ENCODE data around the gene DLL1. TPM values are rescaled to one million over a fixed set of nuclear protein-coding genes. Genes with fewer than 3 reads are reported as not detected.

Gene DLL1
- total RNA-seq, 4 donors from 2014 or later: 32.6 to 75.6 (median 46.9) TPM

GRCh38 chr6:170247178-170247701, 43.6 kb downstream of the DLL1 start:
- Histone ChIP-seq H3K27me3 (peaks cover 12% of the 10 kb centered on the region), H3K9me3 (no peaks in the 10 kb centered on the region), H3K36me3 (no peaks in the 10 kb centered on the region), H3K27ac (no peak overlapping the region), H3K4me3 (no peak overlapping the region), H3K4me1 (peaks cover 4% of the 10 kb centered on the region)
- DNase-seq (ENCODE audit: low spot score in 2 of 2): no peak
- WGBS: 39% methylated on average over 20 of the region's 22 CpGs
- no peak for TF ChIP-seq POLR2A (IDR thresholded peaks at IDR 0.05)
- no peak for TF ChIP-seq POLR2AphosphoS5 (IDR thresholded peaks at IDR 0.05)
- no peak for TF ChIP-seq EP300 (IDR thresholded peaks at IDR 0.05)
- TF ChIP-seq, protein P1, sequence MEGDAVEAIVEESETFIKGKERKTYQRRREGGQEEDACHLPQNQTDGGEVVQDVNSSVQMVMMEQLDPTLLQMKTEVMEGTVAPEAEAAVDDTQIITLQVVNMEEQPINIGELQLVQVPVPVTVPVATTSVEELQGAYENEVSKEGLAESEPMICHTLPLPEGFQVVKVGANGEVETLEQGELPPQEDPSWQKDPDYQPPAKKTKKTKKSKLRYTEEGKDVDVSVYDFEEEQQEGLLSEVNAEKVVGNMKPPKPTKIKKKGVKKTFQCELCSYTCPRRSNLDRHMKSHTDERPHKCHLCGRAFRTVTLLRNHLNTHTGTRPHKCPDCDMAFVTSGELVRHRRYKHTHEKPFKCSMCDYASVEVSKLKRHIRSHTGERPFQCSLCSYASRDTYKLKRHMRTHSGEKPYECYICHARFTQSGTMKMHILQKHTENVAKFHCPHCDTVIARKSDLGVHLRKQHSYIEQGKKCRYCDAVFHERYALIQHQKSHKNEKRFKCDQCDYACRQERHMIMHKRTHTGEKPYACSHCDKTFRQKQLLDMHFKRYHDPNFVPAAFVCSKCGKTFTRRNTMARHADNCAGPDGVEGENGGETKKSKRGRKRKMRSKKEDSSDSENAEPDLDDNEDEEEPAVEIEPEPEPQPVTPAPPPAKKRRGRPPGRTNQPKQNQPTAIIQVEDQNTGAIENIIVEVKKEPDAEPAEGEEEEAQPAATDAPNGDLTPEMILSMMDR (IDR thresholded peaks at IDR 0.05): no peak

- peaks cover 12% of the 10 kb centered on the region for H3K27me3 ChIP-seq
- H3K27ac ChIP-seq: no peak overlapping the region
- no peaks in the 10 kb centered on the region for H3K9me3 ChIP-seq
- TF ChIP-seq POLR2AphosphoS5 (IDR thresholded peaks at IDR 0.05) (no peak), EP300 (IDR thresholded peaks at IDR 0.05) (no peak), POLR2A (IDR thresholded peaks at IDR 0.05) (no peak)
- TF ChIP-seq, protein P1 (IDR thresholded peaks at IDR 0.05): no peak
- no peak overlapping the region for H3K4me3 ChIP-seq
- H3K36me3 ChIP-seq: no peaks in the 10 kb centered on the region
- 78% methylated on average over 14 of the region's 23 CpGs for WGBS
- no peak for DNase-seq (ENCODE audit: low spot score in 2 of 2)
- H3K4me1 ChIP-seq: peaks cover 4% of the 10 kb centered on the region
Observed at GRCh38 chr6:170245475-170245992, 45.3 kb downstream of the DLL1 start.

DNA sequence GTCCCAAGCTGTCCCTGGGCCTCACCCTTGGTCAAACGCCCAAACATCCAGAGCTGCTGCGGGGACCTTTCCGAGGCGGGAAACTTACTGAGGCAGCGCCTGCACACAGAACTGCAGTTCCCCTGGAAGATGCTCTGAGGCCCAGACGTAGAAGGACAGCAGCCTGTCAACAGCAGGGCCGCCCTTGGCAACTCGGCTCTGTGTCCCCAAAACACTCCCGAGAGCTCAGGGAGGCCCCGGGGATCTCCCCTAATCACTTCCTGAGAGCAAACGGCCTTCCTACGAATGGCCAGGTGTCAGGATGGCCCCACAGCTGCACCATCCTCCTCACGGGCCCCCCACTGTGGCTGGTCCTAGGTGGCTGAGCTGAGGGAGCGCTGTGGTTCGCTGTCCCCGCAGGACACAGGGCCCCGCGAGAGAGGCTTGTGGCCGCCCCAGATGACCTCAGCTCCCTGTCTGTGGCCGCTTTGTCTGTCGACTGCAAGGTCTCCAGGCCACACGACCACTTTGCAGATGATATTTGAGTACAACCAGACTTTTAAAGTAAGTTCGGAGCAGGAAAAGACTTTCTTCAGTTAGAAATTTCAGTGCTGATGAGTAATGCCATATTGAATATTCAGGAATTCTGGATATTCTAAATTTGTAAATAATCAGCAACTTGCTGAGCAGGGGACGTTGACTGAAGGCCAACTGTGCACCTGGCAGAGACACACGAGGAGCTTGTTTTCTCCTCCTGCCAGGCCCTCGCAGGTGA, 46.0 kb downstream of the DLL1 start:
- H3K4me3 ChIP-seq: no peak overlapping the region
- no peak for DNase-seq (ENCODE audit: low spot score in 2 of 2)
- H3K9me3 ChIP-seq: no peaks in the 10 kb centered on the region
- TF ChIP-seq POLR2AphosphoS5 (IDR thresholded peaks at IDR 0.05): no peak
- no peak for TF ChIP-seq POLR2A (IDR thresholded peaks at IDR 0.05)
- TF ChIP-seq, protein P1 (IDR thresholded peaks at IDR 0.05): no peak
- no peak for TF ChIP-seq EP300 (IDR thresholded peaks at IDR 0.05)
- H3K36me3 ChIP-seq: no peaks in the 10 kb centered on the region
- H3K27ac ChIP-seq: no peak overlapping the region
- peaks cover 4% of the 10 kb centered on the region for H3K4me1 ChIP-seq
- WGBS: 76% methylated on average over 26 of the region's 26 CpGs
- peaks cover 15% of the 10 kb centered on the region for H3K27me3 ChIP-seq

DNA sequence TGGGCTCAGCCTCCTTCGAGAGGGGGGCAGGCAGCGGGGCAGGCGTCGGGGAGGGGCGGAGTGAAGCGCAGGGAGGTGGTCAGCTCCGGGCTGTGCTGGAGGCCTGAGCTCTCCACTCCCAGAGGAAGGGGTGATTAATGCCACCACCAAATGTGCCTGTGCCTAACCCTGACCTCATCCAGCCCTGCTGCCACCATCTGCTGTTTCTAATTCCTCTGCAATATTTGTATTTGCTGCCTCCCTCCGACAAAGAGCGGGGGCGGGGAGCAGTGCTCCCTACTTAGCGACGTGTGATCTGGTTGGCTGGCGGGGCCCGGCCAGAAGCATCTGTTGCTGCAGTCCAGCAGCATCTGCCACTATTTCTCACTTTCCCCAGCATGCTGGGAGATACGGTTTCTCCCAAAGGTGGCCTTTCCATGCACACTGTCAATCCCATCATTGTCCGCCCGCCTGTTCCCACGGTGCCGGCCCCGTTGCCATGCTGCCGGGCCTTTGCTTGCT, 47.0 kb downstream of the DLL1 start:
- Histone ChIP-seq H3K27me3 (peaks cover 21% of the 10 kb centered on the region), H3K4me3 (no peak overlapping the region), H3K4me1 (peaks cover 4% of the 10 kb centered on the region), H3K9me3 (no peaks in the 10 kb centered on the region), H3K27ac (no peak overlapping the region), H3K36me3 (no peaks in the 10 kb centered on the region)
- TF ChIP-seq, protein P1 (IDR thresholded peaks at IDR 0.05): no peak
- TF ChIP-seq POLR2A (IDR thresholded peaks at IDR 0.05): no peak
- no peak for TF ChIP-seq EP300 (IDR thresholded peaks at IDR 0.05)
- TF ChIP-seq POLR2AphosphoS5 (IDR thresholded peaks at IDR 0.05): no peak
- DNase-seq (ENCODE audit: low spot score in 2 of 2): peak in 1 of 2 donors; percentile 54
- 53% methylated on average over 21 of the region's 21 CpGs for WGBS

DNA sequence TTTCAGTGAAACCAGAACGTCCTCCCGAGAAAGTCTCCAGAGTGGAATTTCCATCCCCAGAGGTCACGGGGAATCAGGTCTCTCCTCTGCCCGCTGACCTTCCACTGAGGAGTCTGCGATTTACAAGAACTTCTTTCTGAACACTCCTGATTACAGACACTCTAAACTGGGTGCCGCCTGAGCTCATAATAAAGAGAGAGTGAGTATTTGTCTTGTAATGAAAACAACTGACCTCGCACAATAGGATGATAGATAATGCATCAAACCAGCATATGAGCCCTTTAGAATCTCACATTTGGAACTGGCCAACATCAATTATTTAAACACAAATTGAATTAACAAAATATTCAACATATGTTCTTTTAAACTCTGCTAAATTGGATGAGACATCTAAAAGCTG, 47.5 kb downstream of the DLL1 start:
- peak in 1 of 2 donors; percentile 9 for DNase-seq (ENCODE audit: low spot score in 2 of 2)
- no peak overlapping the region for H3K4me3 ChIP-seq
- H3K27ac ChIP-seq: no peak overlapping the region
- H3K27me3 ChIP-seq: peaks cover 25% of the 10 kb centered on the region
- 83% methylated on average over 7 of the region's 7 CpGs for WGBS
- peaks cover 4% of the 10 kb centered on the region for H3K4me1 ChIP-seq
- H3K9me3 ChIP-seq: no peaks in the 10 kb centered on the region
- TF ChIP-seq POLR2A (IDR thresholded peaks at IDR 0.05) (no peak), POLR2AphosphoS5 (IDR thresholded peaks at IDR 0.05) (no peak), EP300 (IDR thresholded peaks at IDR 0.05) (no peak)
- TF ChIP-seq, protein P1 (IDR thresholded peaks at IDR 0.05): no peak
- H3K36me3 ChIP-seq: no peaks in the 10 kb centered on the region

Data from suprapubic skin (tissue), 4 donors.